Measurements from ENCODE around the gene C8B. TPM values are rescaled to one million over a fixed set of nuclear protein-coding genes. Genes with fewer than 3 reads are reported as not detected.

C8B gene
- total RNA-seq, 1 experiment from 2014 or later, result not detected

GRCh38 chr1:57012315-57012714 is 46.5 kb upstream of the C8B start:
- POLR2A ChIA-PET (ENCODE audit: unreplicated experiment), result no interaction called here

GRCh38 chr1:57010511-57010910 is 44.7 kb upstream of the C8B start:
- H3K27me3 ChIP-seq (ENCODE audit: insufficient read depth, low read depth), result peaks cover 40% of the 10 kb centered on the region
- intact Hi-C loops (cut with micrococcal nuclease; ENCODE audit: unreplicated experiment), result no loop called here
- no peaks in the 10 kb centered on the region for H3K4me1 ChIP-seq (replicated peaks; ENCODE audit: insufficient read depth)
- no peaks in the 10 kb centered on the region for H4K20me1 ChIP-seq (ENCODE audit: insufficient read depth)
- H3F3A ChIP-seq (ENCODE audit: insufficient read depth, low read depth), result no peaks in the 10 kb centered on the region
- H3K9me3 ChIP-seq (ENCODE audit: insufficient read depth, low read depth), result no peaks in the 10 kb centered on the region
- ChIA-PET CTCF (no interaction called here), POLR2A (ENCODE audit: unreplicated experiment) (no interaction called here)
- no peak overlapping the region for H3K4me2 ChIP-seq
- H3K4me3 ChIP-seq, result no peak overlapping the region
- no peaks in the 10 kb centered on the region for H3K9me2 ChIP-seq (ENCODE audit: insufficient read depth)
- no TSS peak for BruUV-seq (replicated peaks)
- H3K79me2 ChIP-seq (ENCODE audit: low read depth), result no peaks in the 10 kb centered on the region
- DNase-seq, result no peak
- no peak for TF ChIP-seq EZH2 (IDR thresholded peaks at IDR 0.05; ENCODE audit: low read depth)
- no peak for TF ChIP-seq CTCF (conservative IDR thresholded peaks at IDR 0.05)
- H3K27ac ChIP-seq, result no peak overlapping the region
- H3K36me3 ChIP-seq (ENCODE audit: low read depth), result no peaks in the 10 kb centered on the region
- no peak overlapping the region for H2AFZ ChIP-seq

More at GRCh38 chr1:57012315-57012714, 46.5 kb upstream of the C8B start:
- no peak for TF ChIP-seq CTCF (conservative IDR thresholded peaks at IDR 0.05)
- TF ChIP-seq EZH2 (IDR thresholded peaks at IDR 0.05; ENCODE audit: low read depth), result no peak
- no peaks in the 10 kb centered on the region for H3K4me1 ChIP-seq (replicated peaks; ENCODE audit: insufficient read depth)
- H3K4me3 ChIP-seq, result no peak overlapping the region
- H4K20me1 ChIP-seq (ENCODE audit: insufficient read depth), result no peaks in the 10 kb centered on the region
- H3K79me2 ChIP-seq (ENCODE audit: low read depth), result no peaks in the 10 kb centered on the region
- peaks cover 49% of the 10 kb centered on the region for H3K27me3 ChIP-seq (ENCODE audit: insufficient read depth, low read depth)
- H3K36me3 ChIP-seq (ENCODE audit: low read depth), result no peaks in the 10 kb centered on the region
- H3K9me3 ChIP-seq (ENCODE audit: insufficient read depth, low read depth), result no peaks in the 10 kb centered on the region
- no peak for DNase-seq
- CTCF ChIA-PET, result no interaction called here
- H3K9me2 ChIP-seq (ENCODE audit: insufficient read depth), result no peaks in the 10 kb centered on the region
- H2AFZ ChIP-seq, result no peak overlapping the region
- H3K27ac ChIP-seq, result no peak overlapping the region
- intact Hi-C loops (cut with micrococcal nuclease; ENCODE audit: unreplicated experiment), result no loop called here
- BruUV-seq (replicated peaks), result no TSS peak
- H3K4me2 ChIP-seq, result no peak overlapping the region
- H3F3A ChIP-seq (ENCODE audit: insufficient read depth, low read depth), result no peaks in the 10 kb centered on the region

- Histone ChIP-seq H2AFZ (no peak overlapping the region), H3K9me3 (ENCODE audit: insufficient read depth, low read depth) (no peaks in the 10 kb centered on the region), H3K4me2 (no peak overlapping the region), H3K27me3 (ENCODE audit: insufficient read depth, low read depth) (peaks cover 37% of the 10 kb centered on the region), H3F3A (ENCODE audit: insufficient read depth, low read depth) (no peaks in the 10 kb centered on the region), H3K36me3 (ENCODE audit: low read depth) (no peaks in the 10 kb centered on the region), H3K79me2 (ENCODE audit: low read depth) (no peaks in the 10 kb centered on the region), H4K20me1 (ENCODE audit: insufficient read depth) (no peaks in the 10 kb centered on the region; the same call in 1 of the 2 replicates), H3K4me3 (no peak overlapping the region), H3K4me1 (replicated peaks; ENCODE audit: insufficient read depth) (no peaks in the 10 kb centered on the region), H3K27ac (no peak overlapping the region), H3K9me2 (ENCODE audit: insufficient read depth) (no peaks in the 10 kb centered on the region)
- no TSS peak for BruUV-seq (replicated peaks)
- TF ChIP-seq CTCF (conservative IDR thresholded peaks at IDR 0.05) (no peak), EZH2 (IDR thresholded peaks at IDR 0.05; ENCODE audit: low read depth) (no peak)
- intact Hi-C loops (cut with micrococcal nuclease; ENCODE audit: unreplicated experiment), result no loop called here
- CTCF ChIA-PET, result no interaction called here
- POLR2A ChIA-PET (ENCODE audit: unreplicated experiment), result no interaction called here
- DNase-seq, result no peak
Measured at GRCh38 chr1:57007948-57008347, 42.1 kb upstream of the C8B start.

Data from PC-9 (cell line).